HepG2 (cell line): Measurements from ENCODE around the gene CALML5. TPM values are rescaled to one million over a fixed set of nuclear protein-coding genes. Genes with fewer than 3 reads are reported as not detected.

Experiments
- CREB1 ChIP-seq, 2 experiments: fragments of 450-650 bp in 1 of 2; IDR thresholded peaks; 2 replicates each; pipeline ENCODE4 v1.6.1; 2016 to 2017; ENCODE audit warnings: control low read depth in 1 of 2, mild to moderate bottlenecking in 1 of 2, missing compliant biosample characterization in 1 of 2, missing genetic modification characterization in 1 of 2
- EP300 ChIP-seq, 3 experiments: sonication (generic) in 1 of 3; formaldehyde crosslinking in 1 of 3; IDR thresholded peaks; 2 replicates each; pipeline versions ENCODE4 v1.5.1 to v1.6.1; 2011 to 2020; ENCODE audit warnings: low read depth in 2 of 3, low read length in 2 of 3, borderline replicate concordance in 1 of 3, improper control_type of control experiment in 1 of 3, mild to moderate bottlenecking in 1 of 3, missing genetic modification reagents in 1 of 3, moderate library complexity in 1 of 3
- MED8 ChIP-seq: sonication (generic); formaldehyde crosslinking; IDR thresholded peaks from 2 replicates; pipeline ENCODE4 v1.8.1; 2023; ENCODE audit warnings: mild to moderate bottlenecking, missing genetic modification reagents; ENCODE audit not compliant: insufficient replicate concordance
- RARG ChIP-seq: sonication (generic); formaldehyde crosslinking; IDR thresholded peaks from 2 replicates; pipeline ENCODE4 v1.4.0; 2020; ENCODE audit warnings: low read depth, mild to moderate bottlenecking, missing genetic modification reagents
- SIX1 ChIP-seq: sonication (generic); formaldehyde crosslinking; IDR thresholded peaks from 2 replicates; pipeline ENCODE4 v1.4.0; 2020; ENCODE audit warnings: missing genetic modification reagents, borderline replicate concordance
- SRF ChIP-seq: IDR thresholded peaks from 2 replicates; pipeline ENCODE4 v1.6.1; 2011; ENCODE audit warnings: mild to moderate bottlenecking, low read depth, low read length, moderate library complexity
- SRSF9 ChIP-seq: fragments of 200-400 bp; formaldehyde crosslinking; IDR thresholded peaks from 2 replicates; pipeline ENCODE4 v1.6.1; 2018; ENCODE audit warnings: borderline replicate concordance, mild to moderate bottlenecking, low read depth, low read length; ENCODE audit not compliant: insufficient read depth, poor library complexity, severe bottlenecking
- XBP1 ChIP-seq: sonication (generic); formaldehyde crosslinking; IDR thresholded peaks from 2 replicates; pipeline ENCODE4 v1.5.0; 2020; ENCODE audit warnings: missing genetic modification reagents
- ZNF180 ChIP-seq: sonication (generic); formaldehyde crosslinking; IDR thresholded peaks from 2 replicates; pipeline ENCODE4 v1.4.0; 2020; ENCODE audit warnings: low read depth, missing genetic modification reagents, borderline replicate concordance
- ZNF569 ChIP-seq: sonication (generic); formaldehyde crosslinking; IDR thresholded peaks from 2 replicates; pipeline ENCODE4 v1.5.0; 2020; ENCODE audit warnings: mild to moderate bottlenecking, missing genetic modification reagents, moderate library complexity, borderline replicate concordance
- ZNF883 ChIP-seq: sonication (generic); formaldehyde crosslinking; IDR thresholded peaks from 2 replicates; pipeline ENCODE4 v1.5.1; 2020; ENCODE audit warnings: mild to moderate bottlenecking, missing genetic modification reagents; ENCODE audit errors: not compliant biosample characterization
- polyA plus RNA-seq, 8 experiments: library from polyadenylated mRNA; depleted of rRNA in 3 of 8; stranded (reverse) in 7 of 8; unstranded in 1 of 8; fragments of >200 nt; fragmentation: Illumina TruSeq in 4 of 8; extraction: Trizol in 4 of 8; gene quantifications; 2 replicates each; pipeline versions ENCODE4 v1.2.1 to v1.2.3, GENCODE V29; 2011 to 2016; ENCODE audit warnings: low read depth in 4 of 8, missing spikeins in 1 of 8, mixed read lengths in 1 of 8; ENCODE audit not compliant: insufficient read depth in 1 of 8
- total RNA-seq, 5 experiments: library from RNA; depleted of rRNA; stranded (reverse); fragments of >200 nt; fragmentation: Illumina TruSeq; extraction: Trizol; gene quantifications; 2 replicates each; pipeline ENCODE4 v1.2.3, GENCODE V29; 2016; ENCODE audit warnings: low read depth in 1 of 5
- TF ChIP-seq, protein P1 (sequence below): sonication (generic); formaldehyde crosslinking; IDR thresholded peaks from 2 replicates; pipeline ENCODE4 v1.4.0; 2020; ENCODE audit warnings: missing genetic modification reagents, borderline replicate concordance
- TF ChIP-seq, protein P2 (sequence below): sonication (generic); formaldehyde crosslinking; IDR thresholded peaks from 2 replicates; pipeline ENCODE4 v1.4.0; 2020; ENCODE audit warnings: missing genetic modification reagents
- TF ChIP-seq, protein P3 (sequence below): sonication (generic); formaldehyde crosslinking; IDR thresholded peaks from 2 replicates; pipeline ENCODE4 v1.4.0; 2020; ENCODE audit warnings: missing genetic modification reagents
- TF ChIP-seq, protein P4 (sequence below): sonication (generic); formaldehyde crosslinking; IDR thresholded peaks from 2 replicates; pipeline ENCODE4 v1.4.0; 2020; ENCODE audit warnings: mild to moderate bottlenecking, missing genetic modification reagents, borderline replicate concordance

The CALML5 gene
- total and polyA plus RNA-seq, 2 of the 13 experiments (the other 11 are each of a cell fraction or from before 2014, with no cell fraction given): not detected

DNA sequence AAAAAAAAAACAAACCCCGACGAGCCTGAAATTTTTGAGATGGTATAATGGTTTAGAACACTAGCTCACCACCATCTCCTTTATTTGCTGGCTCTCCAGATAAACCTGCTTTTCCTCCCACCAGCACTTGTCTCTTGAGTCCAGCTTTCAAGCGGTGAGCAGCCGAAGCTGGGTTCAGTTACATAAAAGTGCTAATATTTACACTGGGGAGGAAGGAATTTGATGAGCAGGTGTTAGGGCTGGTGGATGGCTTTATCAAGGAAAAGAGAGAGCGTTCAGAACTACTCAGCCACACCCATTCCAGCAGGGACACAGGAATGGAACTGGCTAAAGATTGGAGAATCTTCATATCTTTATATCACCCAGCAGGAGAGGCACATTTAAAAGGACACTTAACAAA, 18.8 kb upstream of the CALML5 start (continued):
- TF ChIP-seq, protein P1, sequence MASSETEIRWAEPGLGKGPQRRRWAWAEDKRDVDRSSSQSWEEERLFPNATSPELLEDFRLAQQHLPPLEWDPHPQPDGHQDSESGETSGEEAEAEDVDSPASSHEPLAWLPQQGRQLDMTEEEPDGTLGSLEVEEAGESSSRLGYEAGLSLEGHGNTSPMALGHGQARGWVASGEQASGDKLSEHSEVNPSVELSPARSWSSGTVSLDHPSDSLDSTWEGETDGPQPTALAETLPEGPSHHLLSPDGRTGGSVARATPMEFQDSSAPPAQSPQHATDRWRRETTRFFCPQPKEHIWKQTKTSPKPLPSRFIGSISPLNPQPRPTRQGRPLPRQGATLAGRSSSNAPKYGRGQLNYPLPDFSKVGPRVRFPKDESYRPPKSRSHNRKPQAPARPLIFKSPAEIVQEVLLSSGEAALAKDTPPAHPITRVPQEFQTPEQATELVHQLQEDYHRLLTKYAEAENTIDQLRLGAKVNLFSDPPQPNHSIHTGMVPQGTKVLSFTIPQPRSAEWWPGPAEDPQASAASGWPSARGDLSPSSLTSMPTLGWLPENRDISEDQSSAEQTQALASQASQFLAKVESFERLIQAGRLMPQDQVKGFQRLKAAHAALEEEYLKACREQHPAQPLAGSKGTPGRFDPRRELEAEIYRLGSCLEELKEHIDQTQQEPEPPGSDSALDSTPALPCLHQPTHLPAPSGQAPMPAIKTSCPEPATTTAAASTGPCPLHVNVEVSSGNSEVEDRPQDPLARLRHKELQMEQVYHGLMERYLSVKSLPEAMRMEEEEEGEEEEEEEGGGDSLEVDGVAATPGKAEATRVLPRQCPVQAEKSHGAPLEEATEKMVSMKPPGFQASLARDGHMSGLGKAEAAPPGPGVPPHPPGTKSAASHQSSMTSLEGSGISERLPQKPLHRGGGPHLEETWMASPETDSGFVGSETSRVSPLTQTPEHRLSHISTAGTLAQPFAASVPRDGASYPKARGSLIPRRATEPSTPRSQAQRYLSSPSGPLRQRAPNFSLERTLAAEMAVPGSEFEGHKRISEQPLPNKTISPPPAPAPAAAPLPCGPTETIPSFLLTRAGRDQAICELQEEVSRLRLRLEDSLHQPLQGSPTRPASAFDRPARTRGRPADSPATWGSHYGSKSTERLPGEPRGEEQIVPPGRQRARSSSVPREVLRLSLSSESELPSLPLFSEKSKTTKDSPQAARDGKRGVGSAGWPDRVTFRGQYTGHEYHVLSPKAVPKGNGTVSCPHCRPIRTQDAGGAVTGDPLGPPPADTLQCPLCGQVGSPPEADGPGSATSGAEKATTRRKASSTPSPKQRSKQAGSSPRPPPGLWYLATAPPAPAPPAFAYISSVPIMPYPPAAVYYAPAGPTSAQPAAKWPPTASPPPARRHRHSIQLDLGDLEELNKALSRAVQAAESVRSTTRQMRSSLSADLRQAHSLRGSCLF (CRISPR knock-in tag): no peak
- TF ChIP-seq SRSF9 (no peak), XBP1 (no peak), ZNF883 (CRISPR knock-in tag) (no peak), EP300 (IDR thresholded peaks at IDR 0.05; ENCODE audit: low read depth in 2 of 2, low read length in 2 of 2) (peak in 1 of 2 experiments; percentile 68; a peak in 2 of 4 replicates), EP300 (CRISPR knock-in tag; IDR thresholded peaks at IDR 0.05; ENCODE audit: borderline replicate concordance) (no peak; the same call in 1 of the 2 replicates), ZNF180 (no peak), RARG (CRISPR knock-in tag) (no peak), CREB1 (IDR thresholded peaks at IDR 0.05) (no peak), CREB1 (CRISPR knock-in tag; IDR thresholded peaks at IDR 0.05) (0 out of 2 replicates have a peak, but pooled peaks have one; percentile 51), ZNF569 (CRISPR knock-in tag) (no peak), SRF (no peak), MED8 (CRISPR knock-in tag) (no peak), SIX1 (peak; percentile 72; the same call in 1 of the 2 replicates)
- TF ChIP-seq, protein P2, sequence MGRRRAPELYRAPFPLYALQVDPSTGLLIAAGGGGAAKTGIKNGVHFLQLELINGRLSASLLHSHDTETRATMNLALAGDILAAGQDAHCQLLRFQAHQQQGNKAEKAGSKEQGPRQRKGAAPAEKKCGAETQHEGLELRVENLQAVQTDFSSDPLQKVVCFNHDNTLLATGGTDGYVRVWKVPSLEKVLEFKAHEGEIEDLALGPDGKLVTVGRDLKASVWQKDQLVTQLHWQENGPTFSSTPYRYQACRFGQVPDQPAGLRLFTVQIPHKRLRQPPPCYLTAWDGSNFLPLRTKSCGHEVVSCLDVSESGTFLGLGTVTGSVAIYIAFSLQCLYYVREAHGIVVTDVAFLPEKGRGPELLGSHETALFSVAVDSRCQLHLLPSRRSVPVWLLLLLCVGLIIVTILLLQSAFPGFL: no peak
- TF ChIP-seq, protein P3, sequence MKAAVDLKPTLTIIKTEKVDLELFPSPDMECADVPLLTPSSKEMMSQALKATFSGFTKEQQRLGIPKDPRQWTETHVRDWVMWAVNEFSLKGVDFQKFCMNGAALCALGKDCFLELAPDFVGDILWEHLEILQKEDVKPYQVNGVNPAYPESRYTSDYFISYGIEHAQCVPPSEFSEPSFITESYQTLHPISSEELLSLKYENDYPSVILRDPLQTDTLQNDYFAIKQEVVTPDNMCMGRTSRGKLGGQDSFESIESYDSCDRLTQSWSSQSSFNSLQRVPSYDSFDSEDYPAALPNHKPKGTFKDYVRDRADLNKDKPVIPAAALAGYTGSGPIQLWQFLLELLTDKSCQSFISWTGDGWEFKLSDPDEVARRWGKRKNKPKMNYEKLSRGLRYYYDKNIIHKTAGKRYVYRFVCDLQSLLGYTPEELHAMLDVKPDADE (CRISPR knock-in tag): no peak
- TF ChIP-seq, protein P4, sequence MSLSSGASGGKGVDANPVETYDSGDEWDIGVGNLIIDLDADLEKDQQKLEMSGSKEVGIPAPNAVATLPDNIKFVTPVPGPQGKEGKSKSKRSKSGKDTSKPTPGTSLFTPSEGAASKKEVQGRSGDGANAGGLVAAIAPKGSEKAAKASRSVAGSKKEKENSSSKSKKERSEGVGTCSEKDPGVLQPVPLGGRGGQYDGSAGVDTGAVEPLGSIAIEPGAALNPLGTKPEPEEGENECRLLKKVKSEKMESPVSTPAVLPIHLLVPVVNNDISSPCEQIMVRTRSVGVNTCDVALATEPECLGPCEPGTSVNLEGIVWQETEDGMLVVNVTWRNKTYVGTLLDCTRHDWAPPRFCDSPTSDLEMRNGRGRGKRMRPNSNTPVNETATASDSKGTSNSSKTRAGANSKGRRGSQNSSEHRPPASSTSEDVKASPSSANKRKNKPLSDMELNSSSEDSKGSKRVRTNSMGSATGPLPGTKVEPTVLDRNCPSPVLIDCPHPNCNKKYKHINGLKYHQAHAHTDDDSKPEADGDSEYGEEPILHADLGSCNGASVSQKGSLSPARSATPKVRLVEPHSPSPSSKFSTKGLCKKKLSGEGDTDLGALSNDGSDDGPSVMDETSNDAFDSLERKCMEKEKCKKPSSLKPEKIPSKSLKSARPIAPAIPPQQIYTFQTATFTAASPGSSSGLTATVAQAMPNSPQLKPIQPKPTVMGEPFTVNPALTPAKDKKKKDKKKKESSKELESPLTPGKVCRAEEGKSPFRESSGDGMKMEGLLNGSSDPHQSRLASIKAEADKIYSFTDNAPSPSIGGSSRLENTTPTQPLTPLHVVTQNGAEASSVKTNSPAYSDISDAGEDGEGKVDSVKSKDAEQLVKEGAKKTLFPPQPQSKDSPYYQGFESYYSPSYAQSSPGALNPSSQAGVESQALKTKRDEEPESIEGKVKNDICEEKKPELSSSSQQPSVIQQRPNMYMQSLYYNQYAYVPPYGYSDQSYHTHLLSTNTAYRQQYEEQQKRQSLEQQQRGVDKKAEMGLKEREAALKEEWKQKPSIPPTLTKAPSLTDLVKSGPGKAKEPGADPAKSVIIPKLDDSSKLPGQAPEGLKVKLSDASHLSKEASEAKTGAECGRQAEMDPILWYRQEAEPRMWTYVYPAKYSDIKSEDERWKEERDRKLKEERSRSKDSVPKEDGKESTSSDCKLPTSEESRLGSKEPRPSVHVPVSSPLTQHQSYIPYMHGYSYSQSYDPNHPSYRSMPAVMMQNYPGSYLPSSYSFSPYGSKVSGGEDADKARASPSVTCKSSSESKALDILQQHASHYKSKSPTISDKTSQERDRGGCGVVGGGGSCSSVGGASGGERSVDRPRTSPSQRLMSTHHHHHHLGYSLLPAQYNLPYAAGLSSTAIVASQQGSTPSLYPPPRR (CRISPR knock-in tag): 0 out of 2 replicates have a peak, but pooled peaks have one; percentile 58
